Pancreas (tissue), 10 donors: Measurements from ENCODE around the gene MAGI1. TPM values are rescaled to one million over a fixed set of nuclear protein-coding genes. Genes with fewer than 3 reads are reported as not detected.

Experiments used
- ATAC-seq, 4 donors: fragments of 200-7000 bp; cut with Tn5 transposase; one replicate each; pipeline versions ENCODE4 v1.8.0 to v1.9.1; 2020; ENCODE audit warnings: mild to moderate bottlenecking in 4 of 4, moderate library complexity in 4 of 4
- DNase-seq, 6 donors: peaks; one replicate each; pipeline ENCODE4 v3.0.0-alpha.2; 2020
- FAIRE-seq: peaks from 2 replicates; lab custom pipeline; 2012; peaks lifted over from hg19 to GRCh38; lab: Jason Lieb, UNC
- H3K27ac ChIP-seq, 4 donors: fragments of 200-600 bp; sonication (generic); 1 replicate in 3 of 4; 2 replicates in 1 of 4; pipeline versions ENCODE4 v1.5.0 to v1.8.0; 2020
- H3K27me3 ChIP-seq, 4 donors: fragments of 200-600 bp; one replicate each; pipeline ENCODE4 v1.8.0; 2021
- H3K36me3 ChIP-seq, 3 donors: fragments of 200-600 bp; sonication (generic) in 1 of 3; one replicate each; pipeline versions ENCODE4 v1.5.0 to v1.8.0; 2020 to 2021
- H3K4me1 ChIP-seq, 3 donors: fragments of 200-600 bp; one replicate each; pipeline ENCODE4 v1.8.0; 2021
- H3K4me3 ChIP-seq, 4 donors: fragments of 200-600 bp; sonication (generic) in 2 of 4; one replicate each; pipeline versions ENCODE4 v1.5.0 to v1.8.0; 2020 to 2021
- H3K9me3 ChIP-seq, 4 donors: fragments of 200-600 bp; one replicate each; pipeline ENCODE4 v1.8.0; 2021
- CTCF ChIP-seq, 4 donors: fragments of 200-600 bp; sonication (generic) in 3 of 4; IDR thresholded peaks; one replicate each; pipeline versions ENCODE4 v1.5.0 to v1.8.0; 2021; ENCODE audit warnings: antibody characterized with exemption in 4 of 4
- WGBS, 2 donors: extraction: QIAGEN DNeasy Blood & Tissue Kit; methylation state at CpG; one replicate each; pipeline ENCODE4 v1.1.7; 2013; 5-methylcytosine and 5-hydroxymethylcytosine counted together
- intact Hi-C, 3 donors: fragments of 100-400 bp; cut with DNase I; formaldehyde crosslinking; loops; one replicate each; pipeline versions ENCODE4 v1.11.1 to v1.14.2; 2022
- polyA plus RNA-seq, 2 donors: library from polyadenylated mRNA; stranded (reverse); fragments of 200-250 nt; gene quantifications; one replicate each; pipeline ENCODE4 v1.2.3, GENCODE V29; 2013
- total RNA-seq, 6 donors: library from RNA; stranded (reverse); fragmentation: NEBNext Ultra II Directional in 4 of 6; extraction: Animal tissue kit (Norgen Biotek cat#: 25700) in 4 of 6; gene quantifications; one replicate each; pipeline versions ENCODE4 v1.2.1 to v1.2.4, GENCODE V29; 2021 to 2023
- donor health status: healthy with polysubstance abuse.
- donor health status: DM: no; HTN: no; CAD: no; lungs with moderate emphysema.
- donor health status: DM: no; HTN: no; CAD: no.
- donor health status: control.
- donor health status: control.
- donor health status: Bipolar disorder and iron deficiency.
- donor health status: DM: yes; HTN: yes; CAD: no.
- donor health status: DM: no; HTN: no; CAD: no.
- donor health status: DM: no; HTN: no; CAD: no.
- donor health status: DM: yes; HTN: yes; CAD: no.

The MAGI1 gene
- total and polyA plus RNA-seq, 8 donors: 19.7 to 45.1 (median 28.0) TPM

GRCh38 chr3:65432388-65433003, 606.2 kb downstream of the MAGI1 start:
- H3K36me3 ChIP-seq: peaks cover 0 to 11% (median 0%) of the 10 kb centered on the region in 3 donors
- no peak overlapping the region for H3K4me3 ChIP-seq
- DNase-seq (no peak), ATAC-seq (no peak), FAIRE-seq (no peak)
- WGBS, 2 donors: 93 to 95% methylated on average over 6 of the region's 6 CpGs
- H3K4me1 ChIP-seq: no peaks in the 10 kb centered on the region
- intact Hi-C loops: no loop called here
- no peaks in the 10 kb centered on the region for H3K27me3 ChIP-seq
- H3K27ac ChIP-seq: no peak overlapping the region
- no peaks in the 10 kb centered on the region for H3K9me3 ChIP-seq
- TF ChIP-seq CTCF (IDR thresholded peaks at IDR 0.05): no peak

- TF ChIP-seq CTCF (IDR thresholded peaks at IDR 0.05): no peak
- Histone ChIP-seq H3K27me3 (no peaks in the 10 kb centered on the region), H3K27ac (no peak overlapping the region), H3K4me3 (no peak overlapping the region), H3K9me3 (no peaks in the 10 kb centered on the region), H3K36me3 (peaks cover 0 to 11% (median 0%) of the 10 kb centered on the region in 3 donors), H3K4me1 (no peaks in the 10 kb centered on the region)
- DNase-seq: no peak
- intact Hi-C loops: no loop called here
- FAIRE-seq: no peak
- no peak for ATAC-seq
- WGBS, 2 donors: 82 to 88% methylated on average over 3 of the region's 3 CpGs
Measured at GRCh38 chr3:65425880-65426279, 612.8 kb downstream of the MAGI1 start.

GRCh38 chr3:65422154-65422553, 616.6 kb downstream of the MAGI1 start:
- H3K27ac ChIP-seq: no peak overlapping the region
- DNase-seq: no peak
- no peaks in the 10 kb centered on the region for H3K36me3 ChIP-seq
- no peak for FAIRE-seq
- H3K4me3 ChIP-seq: no peak overlapping the region
- H3K27me3 ChIP-seq: no peaks in the 10 kb centered on the region
- intact Hi-C loops: no loop called here
- no peaks in the 10 kb centered on the region for H3K4me1 ChIP-seq
- WGBS, 2 donors: 79 to 81% methylated on average over 3 of the region's 3 CpGs
- TF ChIP-seq CTCF (IDR thresholded peaks at IDR 0.05): no peak
- no peak for ATAC-seq
- no peaks in the 10 kb centered on the region for H3K9me3 ChIP-seq

- TF ChIP-seq CTCF (IDR thresholded peaks at IDR 0.05): no peak
- Histone ChIP-seq H3K27ac (no peak overlapping the region), H3K27me3 (no peaks in the 10 kb centered on the region), H3K9me3 (no peaks in the 10 kb centered on the region), H3K4me1 (peaks cover 0 to 5% (median 0%) of the 10 kb centered on the region in 3 donors), H3K4me3 (no peak overlapping the region), H3K36me3 (no peaks in the 10 kb centered on the region)
- intact Hi-C loops: no loop called here
- 88 to 94% methylated on average over 2 of the region's 2 CpGs for WGBS, 2 donors
- DNase-seq: no peak
- FAIRE-seq: no peak
- no peak for ATAC-seq
Measured at GRCh38 chr3:65419233-65419632, 619.5 kb downstream of the MAGI1 start.

- intact Hi-C loops: no loop called here
- no peak for DNase-seq
- ATAC-seq: no peak
- WGBS, 2 donors: 90 to 92% methylated on average over 3 of the region's 3 CpGs
- Histone ChIP-seq H3K27ac (no peak overlapping the region), H3K4me1 (peaks cover 0 to 5% (median 0%) of the 10 kb centered on the region in 3 donors), H3K27me3 (no peaks in the 10 kb centered on the region), H3K9me3 (no peaks in the 10 kb centered on the region), H3K4me3 (no peak overlapping the region), H3K36me3 (no peaks in the 10 kb centered on the region)
- no peak for TF ChIP-seq CTCF (IDR thresholded peaks at IDR 0.05)
- no peak for FAIRE-seq
Measured at GRCh38 chr3:65413891-65414290, 624.8 kb downstream of the MAGI1 start.
